Activated CD4-positive, alpha-beta memory T cell treated with anti-CD3 and anti-CD28 coated beads, Interleukin-2, amount 10 ng/mL, durations not matched to agents 7 days and 5 days (primary cell): Measurements from ENCODE around the gene NELFB. TPM values are rescaled to one million over a fixed set of nuclear protein-coding genes. Genes with fewer than 3 reads are reported as not detected.
"Not testable (repeated sequence)": the region's sequence is repeated elsewhere in the genome, so short reads cannot be mapped to it uniquely, and the experiment has no call there.

ENCODE experiments used
- CTCF ChIA-PET: fragments of 350-600 bp; sonication (Branson Sonifier 250); formaldehyde crosslinking; loops from one replicate; lab custom pipeline; 2021; ENCODE audit warnings: antibody characterized with exemption, inconsistent platforms; lab: Charles Lee
- POLR2A ChIA-PET: fragments of 350-600 bp; sonication (Branson Sonifier 250); formaldehyde crosslinking; loops from one replicate; lab custom pipeline; 2021; ENCODE audit warnings: antibody characterized with exemption; lab: Charles Lee
- DNase-seq: peaks from one replicate; pipeline ENCODE4 v3.0.0-alpha.2; 2020
- H3K27ac Mint-ChIP-seq: one replicate; pipeline ENCODE4 v1.8.0; 2021; ENCODE audit warnings: mild to moderate bottlenecking, mixed read lengths
- H3K27me3 Mint-ChIP-seq: one replicate; pipeline ENCODE4 v1.8.0; 2021; ENCODE audit warnings: mixed read lengths
- H3K36me3 Mint-ChIP-seq: one replicate; pipeline ENCODE4 v1.8.0; 2021; ENCODE audit warnings: low read depth, mixed read lengths
- H3K4me1 Mint-ChIP-seq: one replicate; pipeline ENCODE4 v1.8.0; 2021; ENCODE audit warnings: mixed read lengths
- H3K4me3 Mint-ChIP-seq: one replicate; pipeline ENCODE4 v1.8.0; 2021; ENCODE audit warnings: mild to moderate bottlenecking, mixed read lengths
- H3K9me3 Mint-ChIP-seq: one replicate; pipeline ENCODE4 v1.8.0; 2021; ENCODE audit warnings: mixed read lengths
- total RNA-seq, 2 experiments: library from RNA; stranded (reverse); gene quantifications; one replicate each; pipeline ENCODE4 v1.2.3, GENCODE V29; 2021

Gene NELFB
- total RNA-seq, 2 experiments from 2014 or later: 58.8 to 59.6 TPM

DNA sequence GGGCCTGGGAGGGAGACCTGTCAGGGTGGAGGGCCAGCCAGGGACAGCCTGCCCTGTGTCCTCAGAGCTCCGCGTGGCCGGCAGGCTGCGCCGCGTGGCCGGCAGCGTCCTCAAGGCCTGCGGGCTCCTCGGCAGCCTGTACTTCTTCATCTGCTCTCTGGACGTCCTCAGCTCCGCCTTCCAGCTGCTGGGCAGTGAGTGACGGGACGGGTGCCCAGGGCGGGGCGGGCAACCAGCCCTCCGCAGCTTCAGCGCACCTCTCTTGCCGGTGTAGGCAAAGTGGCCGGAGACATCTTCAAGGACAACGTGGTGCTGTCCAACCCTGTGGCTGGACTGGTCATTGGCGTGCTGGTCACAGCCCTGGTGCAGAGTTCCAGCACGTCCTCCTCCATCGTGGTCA, 22.6 kb upstream of the NELFB start:
- Mint-ChIP-seq H3K36me3 (no peaks in the 10 kb centered on the region), H3K4me3 (no peak overlapping the region), H3K27ac (no peak overlapping the region), H3K27me3 (no peaks in the 10 kb centered on the region), H3K4me1 (peaks cover 7% of the 10 kb centered on the region), H3K9me3 (no peaks in the 10 kb centered on the region)
- POLR2A ChIA-PET: no interaction called here
- no peak for DNase-seq
- CTCF ChIA-PET: no interaction called here

DNA sequence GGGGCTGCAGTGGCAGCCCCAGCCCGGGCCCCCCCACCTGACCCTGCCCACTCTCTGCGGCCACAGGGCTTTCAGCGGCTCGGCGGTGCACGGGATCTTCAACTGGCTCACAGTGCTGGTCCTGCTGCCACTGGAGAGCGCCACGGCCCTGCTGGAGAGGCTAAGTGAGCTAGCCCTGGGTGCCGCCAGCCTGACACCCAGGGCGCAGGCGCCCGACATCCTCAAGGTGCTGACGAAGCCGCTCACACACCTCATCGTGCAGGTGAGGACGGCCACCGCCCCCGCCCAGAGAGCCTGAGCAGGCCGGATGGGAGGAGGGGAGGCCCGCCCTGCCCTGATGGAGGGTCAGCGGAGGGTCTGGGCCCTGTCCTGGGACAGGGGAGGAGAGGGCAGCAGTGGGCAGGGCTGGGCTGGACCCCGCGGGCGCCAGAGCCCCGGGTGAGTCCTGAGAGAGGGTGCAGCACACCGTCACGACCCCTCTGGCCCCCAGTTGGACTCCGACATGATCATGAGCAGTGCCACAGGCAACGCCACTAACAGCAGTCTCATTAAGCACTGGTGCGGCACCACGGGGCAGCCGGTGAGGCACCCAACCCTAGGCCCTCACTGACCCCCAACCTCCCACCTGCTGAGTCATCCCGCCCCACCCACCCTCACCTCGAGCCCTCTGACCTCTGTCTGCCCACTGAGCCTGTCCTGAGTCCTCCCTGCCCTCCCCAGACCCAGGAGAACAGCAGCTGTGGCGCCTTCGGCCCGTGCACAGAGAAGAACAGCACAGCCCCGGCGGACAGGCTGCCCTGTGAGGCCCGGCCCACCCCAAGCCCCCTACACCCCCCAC, 21.8 kb upstream of the NELFB start:
- H3K27me3 Mint-ChIP-seq: no peaks in the 10 kb centered on the region
- CTCF ChIA-PET: no interaction called here
- H3K4me1 Mint-ChIP-seq: peaks cover 10% of the 10 kb centered on the region
- no peaks in the 10 kb centered on the region for H3K36me3 Mint-ChIP-seq
- DNase-seq: no peak
- H3K4me3 Mint-ChIP-seq: no peak overlapping the region
- H3K9me3 Mint-ChIP-seq: no peaks in the 10 kb centered on the region
- no peak overlapping the region for H3K27ac Mint-ChIP-seq
- POLR2A ChIA-PET: interaction anchor here (0.7 kb wide), 1 partner anchor 46 kb away, joined by 3 read pairs; no protein-coding TSS in a partner anchor

DNA sequence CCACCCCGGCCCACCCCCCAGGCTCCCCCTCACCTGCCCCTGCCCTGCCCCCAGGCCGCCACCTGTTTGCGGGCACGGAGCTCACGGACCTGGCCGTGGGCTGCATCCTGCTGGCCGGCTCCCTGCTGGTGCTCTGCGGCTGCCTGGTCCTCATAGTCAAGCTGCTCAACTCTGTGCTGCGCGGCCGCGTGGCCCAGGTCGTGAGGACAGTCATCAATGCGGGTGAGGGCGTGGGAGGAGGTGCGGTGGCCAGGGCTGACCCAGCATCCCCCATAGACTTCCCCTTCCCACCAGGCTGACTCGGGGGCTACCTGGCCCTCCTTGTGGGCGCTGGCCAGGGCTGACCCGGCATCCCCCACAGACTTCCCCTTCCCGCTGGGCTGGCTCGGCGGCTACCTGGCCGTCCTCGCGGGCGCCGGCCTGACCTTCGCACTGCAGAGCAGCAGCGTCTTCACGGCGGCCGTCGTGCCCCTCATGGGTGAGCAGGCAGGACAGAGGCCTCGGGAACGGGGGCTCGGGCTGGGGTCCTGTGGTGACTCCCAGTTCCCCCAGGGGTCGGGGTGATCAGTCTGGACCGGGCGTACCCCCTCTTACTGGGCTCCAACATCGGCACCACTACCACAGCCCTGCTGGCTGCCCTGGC, 21.0 kb upstream of the NELFB start:
- Mint-ChIP-seq H3K27me3 (no peaks in the 10 kb centered on the region), H3K4me1 (peaks cover 18% of the 10 kb centered on the region), H3K9me3 (no peaks in the 10 kb centered on the region), H3K36me3 (no peaks in the 10 kb centered on the region), H3K4me3 (no peak overlapping the region), H3K27ac (no peak overlapping the region)
- ChIA-PET POLR2A (interaction anchor here (0.7 kb wide), 1 partner anchor 46 kb away, joined by 3 read pairs; no protein-coding TSS in a partner anchor), CTCF (no interaction called here)
- DNase-seq: no peak

DNA sequence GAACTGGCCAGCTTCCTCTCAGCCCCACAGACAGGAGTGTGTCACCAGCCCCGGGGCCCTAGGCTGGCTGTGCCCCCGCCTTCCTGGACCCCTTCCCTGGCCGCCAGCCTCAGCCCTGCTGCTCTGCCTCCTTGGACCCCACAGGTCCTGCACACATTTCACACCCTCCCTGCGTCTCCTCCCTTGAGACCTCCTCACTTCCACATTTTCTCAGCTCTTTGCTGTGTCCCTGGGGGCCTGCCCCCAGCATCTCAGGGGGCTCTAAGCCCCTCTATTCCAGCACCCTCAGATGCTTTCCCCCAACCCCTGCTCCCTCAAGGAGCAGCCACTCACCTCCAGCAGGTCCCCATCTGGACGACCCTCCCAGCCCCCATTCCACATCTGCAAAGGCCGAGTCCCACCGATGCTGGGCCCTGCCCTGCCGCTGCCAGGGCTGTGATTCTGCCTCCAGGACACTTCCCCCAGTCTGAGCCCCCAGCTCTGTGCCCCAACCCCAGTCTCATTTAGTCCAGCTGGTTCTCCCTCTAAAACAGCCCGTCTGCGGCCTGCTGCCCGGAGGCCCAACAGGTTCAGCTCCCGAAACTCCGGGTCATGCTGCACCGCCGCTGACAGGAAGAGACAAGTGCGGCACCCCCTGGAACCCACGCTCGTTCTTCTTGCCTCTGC, 20.2 kb upstream of the NELFB start:
- Mint-ChIP-seq H3K27me3 (no peaks in the 10 kb centered on the region), H3K4me1 (peaks cover 23% of the 10 kb centered on the region), H3K9me3 (no peaks in the 10 kb centered on the region), H3K36me3 (no peaks in the 10 kb centered on the region), H3K27ac (no peak overlapping the region), H3K4me3 (no peak overlapping the region)
- CTCF ChIA-PET: no interaction called here
- POLR2A ChIA-PET: interaction anchor here (0.7 kb wide), 1 partner anchor 46 kb away, joined by 3 read pairs; the partner anchor contains the start of genes ANAPC2 and SSNA1
- DNase-seq: no peak

DNA sequence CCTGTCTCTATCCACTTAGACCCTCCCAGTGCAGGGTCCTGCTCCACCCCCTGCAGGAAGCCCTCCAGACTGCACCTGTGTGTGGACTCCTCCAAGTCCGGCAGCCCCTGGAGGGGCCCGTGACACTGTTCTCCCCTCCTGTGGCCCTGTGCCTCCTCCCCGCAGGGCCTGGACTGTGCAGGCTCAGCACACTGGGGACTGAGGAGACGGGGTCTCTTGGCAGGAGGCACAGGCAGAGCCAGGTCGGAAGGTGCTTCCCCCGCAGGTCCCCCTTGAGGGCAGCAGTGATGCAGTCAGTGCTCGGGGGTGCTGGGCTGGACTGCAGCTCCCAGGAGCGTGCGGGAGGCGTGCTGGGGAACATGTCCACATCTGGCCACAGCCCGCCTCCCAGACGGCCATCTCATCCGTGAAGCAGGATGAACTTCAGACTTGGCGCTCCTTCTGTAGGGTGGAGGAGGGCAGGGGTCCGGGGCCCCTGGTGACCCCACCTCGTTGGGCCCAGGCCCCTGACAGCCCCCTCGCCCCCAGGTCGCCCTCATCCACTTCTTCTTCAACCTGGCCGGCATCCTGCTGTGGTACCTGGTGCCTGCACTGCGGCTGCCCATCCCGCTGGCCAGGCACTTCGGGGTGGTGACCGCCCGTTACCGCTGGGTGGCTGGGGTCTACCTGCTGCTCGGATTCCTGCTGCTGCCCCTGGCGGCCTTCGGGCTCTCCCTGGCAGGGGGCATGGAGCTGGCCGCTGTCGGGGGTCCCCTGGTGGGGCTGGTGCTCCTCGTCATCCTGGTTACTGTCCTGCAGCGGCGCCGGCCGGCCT, 19.5 kb upstream of the NELFB start:
- H3K27ac Mint-ChIP-seq: no peak overlapping the region
- no peaks in the 10 kb centered on the region for H3K9me3 Mint-ChIP-seq
- ChIA-PET POLR2A (interaction anchor here (0.7 to 10.4 kb wide), 8 partner anchors 12 to 149 kb away, joined by 3 to 251 read pairs (median 5); partner anchors contain the start of genes ANAPC2, MAN1B1, NELFB and SSNA1), CTCF (interaction anchor here (1.0 to 2.2 kb wide), 14 partner anchors 9 to 507 kb away, joined by 3 to 21 read pairs (median 6); partner anchors contain the start of genes MAN1B1, NELFB, NPDC1 and RNF224)
- H3K4me1 Mint-ChIP-seq: peaks cover 23% of the 10 kb centered on the region
- no peaks in the 10 kb centered on the region for H3K27me3 Mint-ChIP-seq
- no peak for DNase-seq
- no peak overlapping the region for H3K4me3 Mint-ChIP-seq
- H3K36me3 Mint-ChIP-seq: no peaks in the 10 kb centered on the region

DNA sequence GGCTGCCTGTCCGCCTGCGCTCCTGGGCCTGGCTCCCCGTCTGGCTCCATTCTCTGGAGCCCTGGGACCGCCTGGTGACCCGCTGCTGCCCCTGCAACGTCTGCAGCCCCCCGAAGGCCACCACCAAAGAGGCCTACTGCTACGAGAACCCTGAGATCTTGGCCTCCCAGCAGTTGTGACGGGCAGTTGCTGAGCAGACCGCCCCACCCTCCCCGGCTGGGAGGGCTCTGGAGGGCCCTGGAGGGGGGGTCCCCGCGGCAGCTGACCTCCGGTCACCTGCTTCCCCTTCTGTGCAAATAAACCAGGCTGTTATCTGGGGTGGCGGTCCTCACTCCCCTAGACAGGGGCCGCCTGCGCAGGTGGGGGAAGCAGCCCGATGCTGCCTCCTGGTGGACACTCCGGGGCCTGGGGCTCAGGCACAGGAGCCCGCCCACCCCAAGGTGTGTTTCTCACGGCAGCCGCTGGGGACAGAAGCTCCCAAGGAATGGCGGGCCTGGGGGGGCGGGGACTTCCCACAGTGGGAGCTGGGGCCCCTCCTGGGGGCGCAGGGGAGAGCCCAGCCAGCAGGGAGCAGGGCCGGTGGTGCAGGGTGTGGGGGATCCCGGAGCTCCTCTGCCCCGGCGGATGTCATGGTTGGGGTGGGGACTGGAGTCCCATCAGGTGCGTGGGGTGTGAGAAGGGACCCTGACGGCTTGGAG, 18.7 kb upstream of the NELFB start:
- Mint-ChIP-seq H3K36me3 (peaks cover 4% of the 10 kb centered on the region), H3K4me1 (peaks cover 25% of the 10 kb centered on the region), H3K27ac (no peak overlapping the region), H3K9me3 (no peaks in the 10 kb centered on the region), H3K4me3 (no peak overlapping the region), H3K27me3 (no peaks in the 10 kb centered on the region)
- POLR2A ChIA-PET: interaction anchor here (0.8 to 10.4 kb wide), 11 partner anchors 11 to 206 kb away, joined by 3 to 251 read pairs (median 5); partner anchors contain the start of genes CYSRT1, MAN1B1, NELFB and STPG3
- CTCF ChIA-PET: interaction anchor here (0.5 to 2.2 kb wide), 38 partner anchors 10 to 756 kb away, joined by 3 to 21 read pairs (median 4); partner anchors contain the start of genes ABCA2, AJM1, CYSRT1 and EHMT1
- DNase-seq: peak; percentile 91

DNA sequence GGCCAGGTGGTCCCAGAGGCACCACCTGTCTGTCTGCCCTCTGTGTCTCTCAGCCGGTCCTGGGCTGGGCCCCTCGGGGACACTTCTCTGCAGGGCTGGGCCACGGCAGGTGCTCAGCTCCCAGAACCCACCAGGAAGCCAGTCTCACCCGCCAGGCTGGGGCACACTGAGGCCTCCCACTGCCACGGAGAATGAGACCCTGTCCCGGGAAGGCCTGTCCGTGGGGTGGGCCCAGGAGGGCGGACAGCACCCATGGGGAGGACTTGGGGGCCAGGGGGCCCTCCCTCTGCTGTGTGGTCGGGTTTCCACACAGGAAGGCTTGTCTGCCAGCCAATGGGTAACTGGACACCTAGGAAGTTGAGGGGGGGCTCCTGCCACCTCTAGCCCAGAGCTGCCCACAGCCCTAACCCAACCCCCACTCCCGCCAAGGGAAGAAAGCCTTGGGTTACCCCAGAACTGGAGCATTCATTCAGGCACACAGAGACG, 18.1 kb upstream of the NELFB start:
- DNase-seq: no peak
- H3K9me3 Mint-ChIP-seq: no peaks in the 10 kb centered on the region
- H3K27me3 Mint-ChIP-seq: no peaks in the 10 kb centered on the region
- H3K36me3 Mint-ChIP-seq: peaks cover 7% of the 10 kb centered on the region
- peaks cover 25% of the 10 kb centered on the region for H3K4me1 Mint-ChIP-seq
- ChIA-PET POLR2A (interaction anchor here (0.8 to 10.4 kb wide), 11 partner anchors 12 to 206 kb away, joined by 3 to 251 read pairs (median 5); partner anchors contain the start of genes CYSRT1, MAN1B1, NELFB and STPG3), CTCF (interaction anchor here (0.5 to 2.2 kb wide), 38 partner anchors 9 to 756 kb away, joined by 3 to 21 read pairs (median 4); partner anchors contain the start of genes ABCA2, AJM1, CYSRT1 and EHMT1)
- no peak overlapping the region for H3K27ac Mint-ChIP-seq
- no peak overlapping the region for H3K4me3 Mint-ChIP-seq

DNA sequence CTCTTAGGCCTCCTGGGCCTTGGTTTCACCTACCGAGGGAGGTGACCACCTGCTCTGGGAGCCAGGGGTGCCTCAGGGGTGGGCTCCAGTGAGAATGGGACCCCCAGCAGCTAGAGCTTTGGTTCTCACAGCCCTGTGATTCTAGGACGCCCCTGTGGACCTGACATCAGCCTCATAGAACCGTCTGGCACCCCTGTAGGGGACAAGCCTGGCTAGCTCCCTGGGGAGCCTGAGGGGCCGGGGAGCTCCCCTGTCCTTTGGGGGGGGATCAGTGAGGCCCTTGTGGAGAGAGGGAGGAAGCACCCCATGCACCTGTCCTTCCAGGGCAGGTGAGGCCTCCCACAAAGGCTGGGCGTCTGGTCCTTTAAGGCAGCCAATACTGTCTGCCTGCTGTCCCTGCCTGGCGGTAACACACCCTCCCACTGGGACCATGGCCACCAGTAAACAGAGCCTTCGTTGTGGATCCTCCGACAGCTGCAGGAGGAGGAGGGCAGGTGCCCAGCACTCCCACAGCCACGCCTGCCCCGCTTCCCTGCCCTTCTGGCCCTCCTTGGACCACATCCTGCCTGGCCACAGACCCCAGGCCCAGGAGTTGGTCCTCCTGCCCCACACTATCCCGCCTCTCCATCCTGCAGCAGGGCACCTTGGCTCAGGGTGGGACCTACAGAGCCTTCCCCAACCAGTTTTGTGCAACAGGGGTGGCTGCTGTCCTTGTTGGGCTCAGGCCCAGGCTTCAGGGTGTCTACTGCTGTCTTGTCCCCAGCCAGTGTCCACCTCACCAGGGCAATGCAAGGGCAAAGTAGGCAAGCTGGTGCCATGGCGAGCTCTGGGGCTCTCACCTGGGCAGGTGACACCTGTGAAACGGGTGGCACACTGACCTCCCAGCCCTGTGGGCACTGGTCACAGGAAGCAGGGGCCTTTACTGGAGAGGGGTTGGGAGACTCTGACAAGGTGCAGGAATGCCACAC, 17.1 kb upstream of the NELFB start:
- ChIA-PET POLR2A (interaction anchor here (0.8 to 10.4 kb wide), 4 partner anchors 15 to 142 kb away, joined by 3 to 251 read pairs (median 22); partner anchors contain the start of genes DPP7, NELFB, STPG3 and TPRN), CTCF (interaction anchor here (0.6 to 2.2 kb wide), 12 partner anchors 11 to 191 kb away, joined by 4 to 21 read pairs (median 8); partner anchors contain the start of genes CYSRT1 and RNF224)
- DNase-seq: no peak
- Mint-ChIP-seq H3K27me3 (no peaks in the 10 kb centered on the region), H3K4me1 (peaks cover 36% of the 10 kb centered on the region), H3K36me3 (peaks cover 17% of the 10 kb centered on the region), H3K27ac (no peak overlapping the region), H3K4me3 (no peak overlapping the region), H3K9me3 (no peaks in the 10 kb centered on the region)

DNA sequence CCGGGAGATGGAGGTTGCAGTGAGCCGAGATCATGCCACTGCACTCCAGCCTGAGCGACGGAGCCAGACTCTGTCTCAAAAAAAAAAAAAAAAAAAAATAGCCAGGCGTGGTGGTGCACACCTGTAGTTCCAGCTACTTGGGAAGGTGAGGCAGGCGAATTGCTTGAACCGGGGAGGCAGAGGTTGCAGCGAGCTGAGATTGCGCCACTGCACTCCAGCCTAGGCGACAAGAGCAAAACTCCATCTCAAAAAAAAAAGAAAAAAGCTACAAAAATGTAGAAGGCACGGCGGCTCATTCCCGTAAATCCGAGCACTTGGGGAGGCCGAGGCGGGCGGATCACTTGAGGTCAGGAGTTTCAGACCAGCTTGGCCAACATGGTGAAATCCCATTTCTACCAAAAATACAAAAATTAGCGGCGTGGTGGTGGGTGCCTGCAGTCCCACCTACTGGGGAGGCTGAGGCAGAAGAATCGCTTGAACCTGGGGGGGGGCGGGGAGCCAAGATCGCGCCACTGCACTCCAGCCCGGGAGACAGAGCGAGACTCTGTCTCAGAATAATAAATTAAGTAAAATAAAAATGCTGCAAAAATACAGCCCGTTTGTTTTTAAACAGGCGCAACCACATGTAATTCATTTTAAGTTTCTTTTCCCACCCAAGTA, 15.5 kb upstream of the NELFB start:
- CTCF ChIA-PET: interaction anchor here (0.9 to 2.6 kb wide), 10 partner anchors 15 to 213 kb away, joined by 3 to 12 read pairs (median 4); partner anchors contain the start of genes CYSRT1, NELFB and TOR4A
- Mint-ChIP-seq H3K36me3 (peaks cover 30% of the 10 kb centered on the region), H3K27ac (peak overlapping the region; percentile 67), H3K4me1 (peaks cover 47% of the 10 kb centered on the region), H3K4me3 (peak overlapping the region; percentile 72)
- not testable (repeated sequence) for H3K27me3 Mint-ChIP-seq, H3K9me3 Mint-ChIP-seq, DNase-seq
- POLR2A ChIA-PET: interaction anchor here (0.7 to 10.4 kb wide), 39 partner anchors 9 to 836 kb away, joined by 3 to 251 read pairs (median 5); partner anchors contain the start of genes ANAPC2, CYSRT1, DPP7 and EHMT1
